NCI-H2107 (cell line): ENCODE results near the gene VGLL4.
"Not testable (repeated sequence)": the region's sequence is repeated elsewhere in the genome, so short reads cannot be mapped to it uniquely, and the experiment has no call there.

Experiments
- DNase-seq: peaks from one replicate; lab custom pipeline; 2025; lab: John Stamatoyannopoulos, UW

The VGLL4 gene

DNA sequence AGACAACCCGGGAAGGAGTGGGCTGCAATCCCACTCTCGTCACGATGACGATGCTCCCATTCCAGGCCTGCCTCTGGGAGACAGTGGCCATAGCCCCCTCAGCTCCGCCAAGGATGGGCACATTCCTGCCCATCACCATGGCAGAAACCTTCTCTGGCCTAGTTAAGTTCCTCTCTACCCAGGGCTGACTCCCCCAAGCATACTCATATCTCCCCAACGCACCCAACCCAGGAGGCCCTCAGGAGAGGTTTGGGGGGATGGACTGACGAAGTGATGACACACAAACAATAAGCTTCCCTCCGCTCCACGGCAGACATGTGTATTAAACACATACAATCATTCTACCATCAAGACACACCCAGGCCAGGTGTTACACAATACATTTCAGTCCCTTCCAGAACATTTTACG, 60.1 kb downstream of the VGLL4 start:
- DNase-seq, result no peak

DNA sequence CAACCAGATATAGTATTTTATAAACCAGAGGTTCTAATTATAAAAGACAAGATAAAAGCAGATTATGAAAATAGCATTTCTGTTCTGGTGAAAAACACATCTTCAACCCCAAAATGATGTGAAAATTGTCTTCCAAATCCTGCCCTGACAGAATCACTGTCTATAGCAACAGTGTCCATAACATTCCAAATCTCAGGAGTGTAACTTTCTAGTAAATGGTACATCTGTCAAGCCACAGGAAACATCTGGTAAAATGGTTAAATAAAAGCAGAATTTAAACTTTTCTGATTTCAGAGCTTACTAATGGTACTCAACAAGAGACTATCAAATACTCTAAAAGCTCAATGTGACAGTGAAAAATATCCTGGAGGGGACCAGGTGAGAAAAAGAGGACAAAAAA, 60.5 kb downstream of the VGLL4 start:
- DNase-seq, result no peak

DNA sequence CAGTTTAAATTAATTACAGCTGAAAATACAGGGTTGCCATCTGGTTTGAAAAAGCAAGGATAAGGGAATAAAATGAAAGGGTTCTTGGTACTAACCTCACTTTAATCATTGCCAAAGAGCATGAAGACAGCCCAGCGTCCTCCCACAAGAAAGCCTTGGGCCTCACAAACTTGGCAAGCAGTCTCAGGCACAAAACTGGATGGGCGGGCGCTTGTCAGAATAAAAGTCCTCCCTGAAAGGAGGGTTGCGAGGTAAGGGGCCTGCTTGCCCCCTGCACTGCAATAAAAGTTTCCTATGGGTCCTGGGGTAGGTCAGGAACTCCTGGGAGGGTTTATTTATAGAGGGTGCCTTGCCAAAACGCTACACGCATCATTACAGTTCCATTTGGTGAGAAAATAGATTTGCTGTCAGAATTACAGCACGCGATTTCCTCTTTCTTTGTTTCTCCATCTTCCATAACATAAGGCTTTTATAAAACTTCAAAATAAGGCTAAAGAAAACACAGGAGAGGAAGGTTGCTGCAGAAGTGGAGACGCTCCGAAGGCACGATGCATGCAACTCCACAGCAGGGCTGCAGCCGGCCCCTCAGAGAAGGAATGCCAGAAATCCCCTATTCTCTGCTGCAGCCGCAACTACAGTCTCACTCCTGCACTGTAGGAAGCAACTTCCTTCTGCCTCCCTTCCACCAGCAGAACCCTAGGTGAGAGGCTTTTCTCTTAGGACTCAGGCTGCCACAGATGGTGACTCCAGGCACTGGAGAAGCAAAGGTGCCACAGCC, 61.3 kb downstream of the VGLL4 start:
- no peak for DNase-seq

- DNase-seq, result no peak
Measured at GRCh38 chr3:11581237-11582190, 62.2 kb downstream of the VGLL4 start.

DNA sequence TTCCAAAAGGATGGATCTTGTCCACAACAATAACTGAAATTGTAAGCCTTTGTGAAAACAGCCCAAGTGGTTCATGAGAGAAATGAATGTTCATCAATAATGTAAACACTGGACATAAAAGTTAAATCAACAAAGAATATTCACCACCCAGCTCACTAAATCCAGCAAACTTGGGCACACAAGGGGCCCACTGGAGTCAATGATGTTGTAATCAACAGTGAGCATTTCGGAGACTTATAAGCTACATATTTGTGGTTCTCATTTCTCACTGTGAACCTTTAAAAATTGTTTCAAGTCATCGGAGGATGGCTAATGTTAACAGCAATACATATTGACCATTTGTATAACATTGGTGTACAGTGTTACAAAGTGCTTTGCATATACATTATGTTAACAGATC, 63.1 kb downstream of the VGLL4 start:
- no peak for DNase-seq

DNA sequence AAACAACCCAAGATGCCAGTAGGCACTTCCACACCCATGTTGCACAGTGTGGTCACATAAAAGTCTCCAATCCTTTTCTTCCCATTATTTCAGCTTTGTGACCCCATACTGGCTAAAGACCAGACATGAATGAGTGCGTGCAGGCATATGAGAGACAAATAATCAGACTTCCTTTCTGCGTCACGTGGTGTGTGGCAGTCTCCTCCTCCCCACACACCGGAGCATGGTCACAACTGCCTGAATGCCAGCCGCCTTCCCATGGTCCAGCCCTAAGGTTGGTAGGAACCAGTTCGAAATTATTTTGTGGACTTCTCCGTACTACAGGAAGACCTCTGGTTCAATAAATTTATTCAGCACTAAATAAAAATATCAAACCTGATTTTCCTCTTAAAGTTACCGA, 65.5 kb downstream of the VGLL4 start:
- DNase-seq, result no peak

- no peak for DNase-seq
Measured at GRCh38 chr3:11576453-11576852, 67.3 kb downstream of the VGLL4 start.

- no peak for DNase-seq
Measured at GRCh38 chr3:11575677-11576076, 68.0 kb downstream of the VGLL4 start.

DNA sequence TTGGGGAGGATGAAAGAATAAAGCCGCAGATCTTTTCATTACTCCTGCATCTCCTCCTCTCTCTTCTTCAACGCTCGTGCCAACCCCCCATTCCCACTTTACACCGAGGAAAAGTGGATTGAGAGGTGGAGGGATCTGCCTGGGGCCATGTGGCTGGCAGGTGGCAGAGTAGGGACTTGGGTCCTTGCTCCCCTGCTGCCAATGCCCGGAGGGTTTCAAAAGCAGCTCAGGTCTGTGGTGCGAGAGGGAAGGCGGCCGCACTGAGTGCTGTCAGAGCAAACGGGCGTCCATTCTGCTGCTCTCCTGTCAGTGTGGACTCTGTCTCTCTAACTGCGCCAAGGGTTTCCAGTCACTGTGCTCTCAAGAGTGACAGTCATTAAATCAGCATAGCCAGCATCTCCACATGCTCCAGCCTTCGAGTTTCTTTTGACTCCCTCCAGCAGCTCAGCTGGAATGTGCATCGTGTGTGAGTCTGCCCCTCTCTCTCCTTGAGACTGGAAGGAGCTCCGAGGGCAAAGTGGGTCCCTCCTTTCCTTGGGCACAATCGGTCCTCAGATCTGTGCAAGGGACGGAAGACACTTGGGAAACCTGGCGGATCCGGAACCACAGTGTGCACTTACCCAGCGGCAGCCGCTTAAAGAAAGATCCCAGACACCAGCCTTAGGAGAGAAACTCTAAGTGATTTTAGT, 68.6 kb downstream of the VGLL4 start:
- no peak for DNase-seq

GRCh38 chr3:11572660-11573059, 71.1 kb downstream of the VGLL4 start:
- DNase-seq, result not testable (repeated sequence)

DNA sequence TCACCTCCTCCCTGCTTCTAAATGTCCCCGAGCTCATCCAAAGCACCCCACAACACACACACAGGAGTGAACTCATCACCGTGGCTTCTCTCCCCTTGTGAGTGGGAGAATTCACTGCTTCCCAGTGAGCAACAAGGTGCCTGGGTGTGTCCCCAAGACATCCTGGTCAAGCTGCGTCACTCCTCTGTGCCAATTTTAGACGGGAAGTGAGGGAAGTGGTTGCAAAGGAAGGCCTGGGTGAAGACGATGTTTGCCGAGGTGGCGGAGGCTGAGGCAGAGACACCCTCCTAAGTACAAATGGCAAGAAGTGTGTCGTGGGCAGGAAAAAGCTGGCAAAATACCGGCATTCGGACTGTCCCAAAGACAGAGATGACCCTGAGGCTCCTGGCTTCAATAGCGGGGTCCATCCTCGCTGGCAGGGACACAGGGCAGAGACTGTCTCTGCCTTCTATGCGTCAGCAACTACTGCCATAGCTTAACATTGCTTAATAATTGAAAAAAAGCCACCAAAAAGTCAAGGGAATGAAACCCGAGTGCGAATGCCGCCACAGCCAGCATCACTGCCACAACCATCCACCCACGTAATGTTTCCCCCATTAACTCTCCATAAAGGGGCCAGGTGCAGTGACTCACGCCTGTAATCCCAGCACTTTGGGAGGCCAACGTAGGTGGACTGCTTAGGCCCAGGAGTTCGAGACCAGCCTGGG, 72.8 kb downstream of the VGLL4 start:
- DNase-seq, result no peak

DNA sequence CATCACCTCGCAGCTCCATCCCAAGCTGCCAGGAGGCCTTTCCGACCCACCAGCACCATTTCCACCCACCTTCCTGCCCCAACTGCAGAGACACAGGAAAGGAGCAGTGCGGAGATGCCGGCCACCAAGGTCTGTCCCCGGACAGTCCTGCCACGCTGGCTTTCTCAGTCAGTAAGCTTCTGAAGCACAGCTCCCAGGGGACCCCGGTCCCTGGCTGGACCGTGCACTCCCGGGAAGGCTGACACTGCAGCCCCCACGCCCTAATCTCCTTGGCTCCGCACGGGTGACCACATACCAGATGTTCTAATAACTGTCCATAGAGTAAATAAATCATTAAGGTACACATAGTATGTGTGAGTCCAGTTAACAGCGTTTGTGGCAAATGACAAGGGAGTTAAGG, 73.5 kb downstream of the VGLL4 start:
- DNase-seq, result no peak

GRCh38 chr3:11569156-11569741, 74.5 kb downstream of the VGLL4 start:
- no peak for DNase-seq

DNA sequence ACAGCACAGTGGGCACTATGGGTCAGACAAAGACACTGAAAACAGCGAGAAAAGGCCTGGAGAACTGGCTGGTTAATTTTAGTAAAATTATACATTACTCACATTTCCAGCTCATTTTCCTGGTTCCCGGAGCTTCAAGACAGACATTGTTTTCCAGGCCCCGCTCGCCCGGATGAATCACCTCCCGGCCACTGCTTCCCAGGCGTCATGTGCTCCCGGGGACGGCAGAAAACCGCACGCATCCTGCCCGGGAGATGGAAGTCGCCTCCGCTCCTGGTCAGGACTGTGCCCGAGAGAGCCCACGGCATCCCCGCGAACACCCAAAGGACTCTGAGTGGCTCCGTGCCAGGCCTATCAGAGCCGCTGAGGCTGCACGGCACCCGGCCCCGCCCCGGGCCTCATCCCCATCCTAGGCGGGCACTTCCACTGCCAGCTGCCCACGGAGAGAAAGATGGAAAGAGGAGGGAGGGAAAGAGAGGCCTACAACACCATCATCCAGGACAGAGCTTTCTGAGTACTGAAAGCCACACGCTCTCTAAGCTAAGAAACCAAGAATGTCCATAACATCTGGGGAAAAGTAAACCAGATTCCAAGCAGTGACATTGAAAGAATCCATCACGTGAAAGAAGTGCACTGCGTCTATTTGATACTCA, 75.1 kb downstream of the VGLL4 start:
- DNase-seq, result no peak

DNA sequence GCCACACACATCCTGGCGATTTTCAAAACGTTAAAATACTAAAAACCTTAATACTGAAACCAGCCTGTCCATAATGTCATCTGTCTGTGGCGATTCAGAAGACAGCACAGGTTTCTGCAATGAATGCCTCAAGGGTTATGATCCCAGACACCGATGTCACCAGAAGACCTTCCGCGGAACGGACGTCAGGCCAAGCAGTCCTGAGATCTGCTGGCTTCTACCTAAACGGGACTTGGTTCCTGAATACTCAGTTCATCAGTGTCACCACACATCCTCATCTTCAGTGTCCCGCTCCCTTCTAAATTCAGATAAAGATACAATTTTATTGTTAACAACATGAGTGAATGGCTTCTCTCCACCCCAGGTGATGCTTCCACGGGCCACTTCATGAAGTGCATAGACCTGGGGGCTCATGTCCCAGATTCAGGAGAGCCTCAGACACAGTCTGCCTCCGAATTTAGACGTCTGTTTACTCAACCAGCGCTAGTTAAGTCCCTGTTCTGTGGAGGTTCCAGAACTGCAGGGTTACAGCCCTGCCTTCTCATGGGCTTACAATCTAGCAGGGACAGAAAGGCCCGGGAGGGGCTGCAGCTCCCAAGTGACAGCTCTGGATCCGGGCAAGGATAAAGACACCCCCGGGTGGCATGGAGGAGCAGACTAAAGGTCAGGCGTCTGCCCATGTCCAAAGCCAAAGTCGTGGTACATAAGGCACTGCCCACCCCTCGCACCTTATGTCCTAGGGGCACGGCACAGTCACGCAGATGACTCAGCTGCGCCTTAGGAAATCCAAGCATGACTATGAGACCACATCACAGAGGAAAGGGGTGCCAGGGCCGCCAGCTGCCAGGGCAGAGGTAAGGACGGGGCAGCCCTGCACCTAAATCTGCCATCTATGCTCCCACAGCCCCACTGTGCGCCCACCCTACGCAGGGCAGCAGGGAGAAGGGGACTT, 75.9 kb downstream of the VGLL4 start:
- DNase-seq, result no peak

- DNase-seq, result no peak
Measured at GRCh38 chr3:11566916-11567315, 76.8 kb downstream of the VGLL4 start.

DNA sequence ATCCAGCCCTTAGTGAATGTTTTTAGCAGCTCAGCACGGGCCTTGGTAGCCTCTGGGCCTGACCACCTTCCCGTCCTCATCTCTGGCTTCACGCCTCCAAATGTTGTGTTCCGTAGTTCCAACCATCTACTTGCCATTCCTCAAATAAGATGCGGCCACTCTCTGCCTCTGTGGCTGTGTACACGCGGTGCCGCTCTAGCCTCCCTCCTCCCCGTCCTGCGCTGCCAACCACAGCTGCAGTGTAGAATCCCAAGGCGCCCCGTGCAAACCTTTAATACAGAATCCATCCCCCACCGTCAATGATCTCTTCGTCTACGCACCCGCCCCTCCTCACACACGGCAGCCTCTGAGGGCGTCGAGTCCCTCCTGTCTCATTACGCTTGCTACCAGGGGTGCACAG, 77.2 kb downstream of the VGLL4 start:
- DNase-seq, result no peak

GRCh38 chr3:11565932-11566331, 77.8 kb downstream of the VGLL4 start:
- DNase-seq, result no peak

DNA sequence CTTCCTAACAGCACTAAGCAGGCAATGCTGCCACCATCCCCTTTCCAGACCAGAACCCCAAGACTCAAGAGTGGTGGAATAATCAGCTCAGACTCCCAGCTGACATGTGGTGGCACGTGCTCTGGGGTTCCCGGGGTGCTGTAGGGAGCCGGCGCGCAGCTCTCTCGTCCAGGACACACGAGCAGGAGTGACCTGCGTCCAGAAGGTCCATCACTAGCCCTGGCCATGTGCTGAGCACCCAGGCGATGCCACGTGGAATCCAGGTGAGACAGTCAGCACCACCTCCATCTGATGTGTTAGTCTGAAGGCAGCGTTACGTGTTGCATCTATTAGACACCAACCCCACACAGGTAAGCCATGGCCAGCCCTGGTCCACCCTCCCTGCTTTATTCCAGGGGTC, 78.2 kb downstream of the VGLL4 start:
- DNase-seq, result no peak

DNA sequence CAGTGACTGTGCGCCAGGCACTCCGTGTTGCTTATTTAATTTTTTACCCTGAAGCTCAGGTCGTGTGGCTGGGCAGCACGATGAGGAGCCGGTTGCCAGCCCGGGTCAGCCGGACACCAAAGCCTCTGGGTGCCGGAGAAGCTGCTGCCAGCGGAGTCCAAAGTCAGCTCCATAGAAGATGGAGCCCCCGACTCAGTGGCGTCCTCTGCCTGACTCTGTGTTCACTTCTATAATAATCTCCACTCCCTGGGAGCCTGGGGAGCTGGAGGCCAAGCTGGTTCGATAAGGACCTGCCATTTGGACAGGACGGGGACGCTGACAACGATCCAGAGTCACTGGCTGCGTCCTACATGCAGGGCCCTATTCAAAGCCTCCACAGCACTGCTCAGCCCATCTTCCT, 78.6 kb downstream of the VGLL4 start:
- DNase-seq, result no peak
